ENCODE results near the gene ICA1. TPM values are rescaled to one million over a fixed set of nuclear protein-coding genes. Genes with fewer than 3 reads are reported as not detected.

Gene ICA1
- total RNA-seq, 6 experiments from 2014 or later, result not detected

DNA sequence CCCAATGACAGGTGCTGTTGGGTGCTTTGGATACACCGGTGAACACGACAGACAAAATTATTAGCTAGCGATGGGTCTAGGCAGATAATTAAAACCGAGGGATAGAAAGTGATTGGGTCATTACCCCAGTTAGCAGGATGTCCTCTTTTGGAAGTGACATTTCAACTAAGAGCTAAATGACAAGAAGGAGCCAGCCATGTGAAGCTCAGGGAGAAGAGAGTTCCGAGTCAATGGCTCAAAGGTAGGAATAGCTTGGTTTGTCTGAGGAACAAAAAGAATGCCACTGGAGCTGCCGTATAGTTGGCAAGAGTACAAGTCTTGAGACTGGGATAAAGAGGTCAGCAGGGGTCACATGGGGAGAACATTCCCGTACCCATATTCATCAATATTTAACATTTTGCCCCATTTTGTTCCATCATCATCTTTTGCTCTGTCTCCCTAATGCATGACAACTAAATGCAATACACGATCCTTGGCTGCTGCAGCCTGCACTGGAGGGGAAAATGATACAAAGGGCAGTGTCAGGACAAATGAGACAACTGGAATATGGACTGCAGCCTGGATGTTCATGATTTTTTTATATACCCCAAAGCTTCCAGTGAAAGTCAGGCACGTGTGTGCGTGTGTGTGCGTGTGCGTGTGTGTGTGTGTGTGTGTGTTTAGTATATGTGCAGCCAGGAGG is 115.7 kb downstream of the ICA1 start:
- 0 out of 2 replicates have a peak, but pooled peaks cover 12% of the 10 kb centered on the region for H3K4me1 Mint-ChIP-seq (ENCODE audit: low read depth)
- no peak overlapping the region for H3K4me3 Mint-ChIP-seq
- DNase-seq, result no peak
- H3K9me3 Mint-ChIP-seq, result no peaks in the 10 kb centered on the region
- peaks cover 5% of the 10 kb centered on the region for H3K27me3 Mint-ChIP-seq (ENCODE audit: insufficient read depth)
- no peak overlapping the region for H3K27ac Mint-ChIP-seq
- TF ChIP-seq, protein P1, sequence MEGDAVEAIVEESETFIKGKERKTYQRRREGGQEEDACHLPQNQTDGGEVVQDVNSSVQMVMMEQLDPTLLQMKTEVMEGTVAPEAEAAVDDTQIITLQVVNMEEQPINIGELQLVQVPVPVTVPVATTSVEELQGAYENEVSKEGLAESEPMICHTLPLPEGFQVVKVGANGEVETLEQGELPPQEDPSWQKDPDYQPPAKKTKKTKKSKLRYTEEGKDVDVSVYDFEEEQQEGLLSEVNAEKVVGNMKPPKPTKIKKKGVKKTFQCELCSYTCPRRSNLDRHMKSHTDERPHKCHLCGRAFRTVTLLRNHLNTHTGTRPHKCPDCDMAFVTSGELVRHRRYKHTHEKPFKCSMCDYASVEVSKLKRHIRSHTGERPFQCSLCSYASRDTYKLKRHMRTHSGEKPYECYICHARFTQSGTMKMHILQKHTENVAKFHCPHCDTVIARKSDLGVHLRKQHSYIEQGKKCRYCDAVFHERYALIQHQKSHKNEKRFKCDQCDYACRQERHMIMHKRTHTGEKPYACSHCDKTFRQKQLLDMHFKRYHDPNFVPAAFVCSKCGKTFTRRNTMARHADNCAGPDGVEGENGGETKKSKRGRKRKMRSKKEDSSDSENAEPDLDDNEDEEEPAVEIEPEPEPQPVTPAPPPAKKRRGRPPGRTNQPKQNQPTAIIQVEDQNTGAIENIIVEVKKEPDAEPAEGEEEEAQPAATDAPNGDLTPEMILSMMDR (IDR thresholded peaks at IDR 0.05), result no peak
- H3K36me3 Mint-ChIP-seq (ENCODE audit: low read depth), result no peaks in the 10 kb centered on the region

DNA sequence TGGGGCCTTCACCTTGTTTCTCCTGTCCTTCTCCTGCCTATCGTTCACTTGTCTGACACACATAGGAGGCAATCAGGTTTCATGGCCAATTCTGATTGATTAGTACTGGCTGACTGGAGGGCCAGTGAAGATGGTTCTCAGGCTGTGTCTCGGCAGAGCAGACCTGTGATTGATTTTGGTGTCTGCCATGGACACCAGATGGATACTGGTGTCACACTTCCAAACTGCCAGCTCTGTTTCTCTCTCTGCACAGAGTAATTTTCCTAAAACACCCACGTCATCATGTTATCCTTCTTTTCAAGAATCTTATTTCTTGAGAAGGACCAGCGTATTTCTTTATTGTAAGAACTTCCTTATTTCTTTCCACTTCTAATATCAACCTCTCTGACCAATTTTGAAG is 117.1 kb downstream of the ICA1 start:
- H3K27me3 Mint-ChIP-seq (ENCODE audit: insufficient read depth), result peaks cover 7% of the 10 kb centered on the region
- TF ChIP-seq, protein P1 (IDR thresholded peaks at IDR 0.05), result no peak
- DNase-seq, result no peak
- H3K27ac Mint-ChIP-seq, result no peak overlapping the region
- H3K36me3 Mint-ChIP-seq (ENCODE audit: low read depth), result no peaks in the 10 kb centered on the region
- no peaks in the 10 kb centered on the region for H3K9me3 Mint-ChIP-seq
- H3K4me1 Mint-ChIP-seq (ENCODE audit: low read depth), result 0 out of 2 replicates have a peak, but pooled peaks cover 12% of the 10 kb centered on the region
- no peak overlapping the region for H3K4me3 Mint-ChIP-seq

DNA sequence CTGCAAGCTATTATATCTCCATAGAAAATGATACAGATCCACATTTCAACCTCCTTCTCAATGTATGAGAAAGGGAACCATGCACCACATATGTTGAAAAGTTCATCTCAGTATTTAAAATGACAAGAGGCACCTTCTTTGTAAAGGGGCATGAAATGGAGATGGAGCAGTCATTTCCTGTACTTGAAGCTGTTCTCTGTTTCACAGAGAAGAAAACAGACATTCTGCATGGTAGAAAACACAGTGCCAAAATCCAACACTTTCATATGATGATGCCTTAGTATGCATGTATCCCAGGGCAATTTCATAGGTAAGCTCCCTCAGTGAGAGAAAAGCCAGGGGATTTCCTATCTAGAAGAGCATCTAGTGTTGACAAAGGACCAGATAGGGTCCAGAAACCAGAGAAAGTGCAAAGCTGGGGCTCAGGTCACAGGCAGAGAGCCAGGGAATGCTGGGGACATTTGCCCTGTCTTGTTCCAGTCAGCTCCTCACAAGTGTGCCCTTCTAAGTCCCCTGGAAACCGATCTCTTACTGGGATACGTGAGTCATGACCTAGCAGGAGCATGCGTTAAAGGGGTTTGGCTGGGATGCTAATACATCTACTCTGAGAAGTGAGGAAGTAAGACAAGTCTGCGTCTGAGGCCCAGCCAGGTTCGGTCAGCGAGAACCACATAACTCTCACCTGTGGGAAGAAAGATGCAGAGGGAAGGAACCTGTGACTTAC is 118.7 kb downstream of the ICA1 start:
- 0 out of 2 replicates have a peak, but pooled peaks cover 5% of the 10 kb centered on the region for H3K4me1 Mint-ChIP-seq (ENCODE audit: low read depth)
- TF ChIP-seq, protein P1 (IDR thresholded peaks at IDR 0.05), result no peak
- peaks cover 7% of the 10 kb centered on the region for H3K27me3 Mint-ChIP-seq (ENCODE audit: insufficient read depth)
- H3K27ac Mint-ChIP-seq, result no peak overlapping the region
- H3K9me3 Mint-ChIP-seq, result no peaks in the 10 kb centered on the region
- no peak overlapping the region for H3K4me3 Mint-ChIP-seq
- no peak for DNase-seq
- H3K36me3 Mint-ChIP-seq (ENCODE audit: low read depth), result no peaks in the 10 kb centered on the region

DNA sequence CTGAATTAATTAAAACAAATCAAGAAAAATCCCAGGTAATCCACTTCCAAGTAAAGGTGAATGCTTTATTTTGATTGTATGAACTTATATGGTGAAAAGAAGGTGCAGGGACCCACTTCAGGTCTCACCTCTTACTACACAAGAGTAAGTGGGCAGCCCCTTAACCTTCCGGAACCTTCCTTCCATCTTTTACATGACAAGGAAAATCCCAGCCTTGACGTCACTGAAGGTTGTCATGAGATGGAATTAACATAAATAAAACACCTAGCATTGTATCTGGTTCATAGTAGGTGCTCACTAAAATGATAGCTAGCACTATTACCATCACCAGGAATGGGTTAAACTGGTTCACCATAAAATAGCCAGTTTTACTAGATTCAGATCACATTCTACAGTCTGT is 119.5 kb downstream of the ICA1 start:
- Mint-ChIP-seq H3K36me3 (ENCODE audit: low read depth) (no peaks in the 10 kb centered on the region), H3K27ac (no peak overlapping the region), H3K4me1 (ENCODE audit: low read depth) (0 out of 2 replicates have a peak, but pooled peaks cover 5% of the 10 kb centered on the region), H3K9me3 (no peaks in the 10 kb centered on the region), H3K27me3 (ENCODE audit: insufficient read depth) (peaks cover 9% of the 10 kb centered on the region), H3K4me3 (no peak overlapping the region)
- no peak for DNase-seq
- TF ChIP-seq, protein P1 (IDR thresholded peaks at IDR 0.05), result no peak

DNA sequence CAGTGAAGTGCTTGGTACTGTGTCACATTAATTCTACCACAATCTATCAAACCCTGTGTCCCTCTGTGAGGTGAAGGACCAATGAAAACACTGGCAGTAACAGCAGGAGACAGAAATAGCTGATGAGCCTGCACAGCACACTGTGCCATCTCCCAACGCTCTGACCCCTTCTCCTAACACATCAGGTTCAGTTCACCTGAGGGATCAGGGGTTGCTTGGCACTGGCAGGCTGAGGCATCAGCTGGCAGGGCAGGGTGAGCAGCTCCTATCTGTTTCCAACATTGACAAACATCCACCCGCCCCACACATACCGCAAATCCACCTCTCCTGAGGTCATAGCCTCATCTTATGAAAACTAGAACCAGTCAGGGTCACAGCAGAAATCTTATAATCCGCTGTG is 120.9 kb downstream of the ICA1 start:
- H3K4me1 Mint-ChIP-seq (ENCODE audit: low read depth), result 0 out of 2 replicates have a peak, but pooled peaks cover 5% of the 10 kb centered on the region
- no peaks in the 10 kb centered on the region for H3K36me3 Mint-ChIP-seq (ENCODE audit: low read depth)
- TF ChIP-seq, protein P1 (IDR thresholded peaks at IDR 0.05), result no peak
- no peak overlapping the region for H3K4me3 Mint-ChIP-seq
- no peak overlapping the region for H3K27ac Mint-ChIP-seq
- H3K9me3 Mint-ChIP-seq, result no peaks in the 10 kb centered on the region
- peaks cover 6% of the 10 kb centered on the region for H3K27me3 Mint-ChIP-seq (ENCODE audit: insufficient read depth)
- DNase-seq, result no peak
